BJ (cell line): ENCODE data around the gene L3MBTL4. TPM values are rescaled to one million over a fixed set of nuclear protein-coding genes. Genes with fewer than 3 reads are reported as not detected.

Experiments
- CTCF ChIA-PET: fragments of 350-600 bp; formaldehyde crosslinking; extraction: SDS; loops from one replicate; lab custom pipeline; 2021; ENCODE audit warnings: antibody characterized with exemption, inconsistent platforms; lab: Yijun Ruan, JAX
- POLR2A ChIA-PET: fragments of 300-600 bp; sonication (Branson Sonifier 250); formaldehyde crosslinking; extraction: SDS; loops from one replicate; lab custom pipeline; 2021; ENCODE audit warnings: antibody characterized with exemption; lab: Charles Lee
- DNase-seq: peaks from one replicate; pipeline ENCODE4 v3.0.0-alpha.2; 2011; ENCODE audit warnings: low read depth
- H3K27me3 ChIP-seq: 2 replicates; pipeline ENCODE4 v1.6.0; 2011; ENCODE audit warnings: low read length; ENCODE audit not compliant: control insufficient read depth, insufficient read depth
- H3K36me3 ChIP-seq: 2 replicates; pipeline ENCODE4 v1.5.1; 2011; ENCODE audit warnings: low read length; ENCODE audit not compliant: control insufficient read depth, insufficient read depth
- H3K4me3 ChIP-seq: 2 replicates; pipeline ENCODE4 v1.5.1; 2011; ENCODE audit warnings: low read depth, mild to moderate bottlenecking, control low read depth, low read length
- CTCF ChIP-seq: IDR thresholded peaks from 2 replicates; pipeline ENCODE4 v1.5.1; 2011; ENCODE audit warnings: low read depth, mild to moderate bottlenecking, control low read depth, inconsistent platforms, low read length, moderate library complexity; ENCODE audit not compliant: insufficient read depth
- polyA plus RNA-seq: library from polyadenylated mRNA; depleted of rRNA; stranded (reverse); fragments of >200 nt; gene quantifications from 2 replicates; pipeline ENCODE4 v1.2.3, GENCODE V29; 2011

L3MBTL4 gene
- polyA plus RNA-seq, 1 experiment = not detected

DNA sequence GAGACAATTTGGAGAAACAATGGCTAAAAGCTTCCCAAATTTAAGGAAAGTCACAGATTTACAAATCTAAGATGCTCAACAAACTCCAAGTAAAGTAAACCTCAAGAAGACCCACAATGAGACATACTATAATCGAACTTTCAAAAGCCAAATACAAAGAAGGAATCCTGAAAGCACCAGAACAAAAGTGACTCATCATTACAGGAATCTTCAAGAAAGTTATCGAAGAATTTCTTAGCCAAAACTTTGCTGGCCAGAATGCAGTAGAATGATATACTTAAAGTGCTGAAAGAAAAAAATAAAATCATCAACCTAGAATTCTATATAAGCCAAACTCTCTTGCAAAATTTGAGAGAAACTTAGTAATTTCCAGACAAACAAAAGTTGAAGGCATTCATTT, 412.8 kb downstream of the L3MBTL4 start:
- ChIA-PET CTCF (no interaction called here), POLR2A (no interaction called here)
- Histone ChIP-seq H3K27me3 (no peaks in the 10 kb centered on the region), H3K36me3 (no peaks in the 10 kb centered on the region), H3K4me3 (no peak overlapping the region)
- TF ChIP-seq CTCF = no peak
- no peak for DNase-seq

GRCh38 chr18:5998907-5999306, 415.8 kb downstream of the L3MBTL4 start:
- no peak for DNase-seq
- H3K4me3 ChIP-seq = no peak overlapping the region
- H3K36me3 ChIP-seq = no peaks in the 10 kb centered on the region
- POLR2A ChIA-PET = no interaction called here
- no peaks in the 10 kb centered on the region; the same call in 1 of the 2 replicates for H3K27me3 ChIP-seq
- no peak for TF ChIP-seq CTCF
- CTCF ChIA-PET = no interaction called here

GRCh38 chr18:5998166-5998881, 416.4 kb downstream of the L3MBTL4 start:
- CTCF ChIA-PET = no interaction called here
- no peak for DNase-seq

DNA sequence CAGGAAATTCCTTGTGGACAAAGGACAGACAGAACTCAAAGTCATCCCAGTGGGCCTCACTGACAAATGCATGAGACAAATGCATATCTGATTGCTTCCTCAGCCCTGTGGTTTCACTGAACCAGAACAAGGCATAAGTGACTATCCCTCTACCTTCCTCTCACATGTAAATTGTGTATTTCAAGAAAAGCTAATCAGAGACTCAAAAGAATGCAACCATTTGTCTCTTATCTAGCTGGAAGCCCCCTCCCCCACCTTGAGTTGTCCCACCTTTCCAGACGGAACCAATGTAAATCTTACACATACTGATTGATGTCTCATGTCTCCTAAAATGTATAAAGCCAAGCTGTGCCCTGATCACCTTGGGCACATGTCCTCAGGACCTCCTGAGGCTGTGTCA, 417.4 kb downstream of the L3MBTL4 start:
- H3K4me3 ChIP-seq = no peak overlapping the region
- H3K36me3 ChIP-seq = no peaks in the 10 kb centered on the region
- CTCF ChIA-PET = no interaction called here
- TF ChIP-seq CTCF = no peak
- H3K27me3 ChIP-seq = no peaks in the 10 kb centered on the region; the same call in 1 of the 2 replicates
- POLR2A ChIA-PET = no interaction called here
- no peak for DNase-seq

More at GRCh38 chr18:5998166-5998881, 416.4 kb downstream of the L3MBTL4 start:
- TF ChIP-seq CTCF = no peak
- POLR2A ChIA-PET = no interaction called here
- Histone ChIP-seq H3K27me3 (no peaks in the 10 kb centered on the region; the same call in 1 of the 2 replicates), H3K36me3 (no peaks in the 10 kb centered on the region), H3K4me3 (no peak overlapping the region)

GRCh38 chr18:5995626-5996025, 419.1 kb downstream of the L3MBTL4 start:
- no peaks in the 10 kb centered on the region; the same call in 1 of the 2 replicates for H3K27me3 ChIP-seq
- no peak overlapping the region for H3K4me3 ChIP-seq
- TF ChIP-seq CTCF = no peak
- ChIA-PET CTCF (interaction anchor here (0.6 kb wide), 1 partner anchor 8 kb away, joined by 3 read pairs; no protein-coding TSS in a partner anchor), POLR2A (no interaction called here)
- H3K36me3 ChIP-seq = no peaks in the 10 kb centered on the region
- DNase-seq = no peak
